Measurements from ENCODE around the gene DIS3L2.

DNA sequence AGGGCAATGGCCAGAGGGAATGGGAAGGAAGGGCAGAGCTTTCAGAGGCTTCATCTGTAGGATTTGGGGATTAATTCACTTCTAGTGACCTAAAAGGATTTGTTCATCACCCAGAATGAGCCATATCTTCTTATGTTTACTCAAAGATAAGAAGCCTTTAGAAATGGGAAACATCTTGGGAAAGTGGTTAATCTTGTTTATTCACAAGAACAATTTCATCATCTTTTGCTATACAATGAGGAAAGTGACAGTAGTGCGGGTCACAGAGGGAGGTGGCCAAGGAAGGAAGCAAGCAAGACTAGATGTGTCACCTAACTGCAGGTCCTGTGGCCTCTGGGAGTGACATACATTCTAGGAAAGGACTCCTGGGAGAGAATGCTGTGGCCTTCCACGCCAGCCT, 276.6 kb downstream of the DIS3L2 start:
- no peak for TF ChIP-seq CTCF (IDR thresholded peaks at IDR 0.05 in 4 of 5, conservative IDR thresholded peaks at IDR 0.05 in 1 of 5)
- TF ChIP-seq POLR2A (IDR thresholded peaks at IDR 0.05) = no peak

Measured in gastrocnemius medialis (tissue), 4 donors.